NCI-H2196 (cell line): ENCODE measurements around the gene SH3BGRL2.
"Not testable (repeated sequence)": the region's sequence is repeated elsewhere in the genome, so short reads cannot be mapped to it uniquely, and the experiment has no call there.

ENCODE experiments used
- DNase-seq: peaks from one replicate; lab custom pipeline; 2025; ENCODE audit not compliant: unreplicated experiment; lab: John Stamatoyannopoulos, UW

The SH3BGRL2 gene

DNA sequence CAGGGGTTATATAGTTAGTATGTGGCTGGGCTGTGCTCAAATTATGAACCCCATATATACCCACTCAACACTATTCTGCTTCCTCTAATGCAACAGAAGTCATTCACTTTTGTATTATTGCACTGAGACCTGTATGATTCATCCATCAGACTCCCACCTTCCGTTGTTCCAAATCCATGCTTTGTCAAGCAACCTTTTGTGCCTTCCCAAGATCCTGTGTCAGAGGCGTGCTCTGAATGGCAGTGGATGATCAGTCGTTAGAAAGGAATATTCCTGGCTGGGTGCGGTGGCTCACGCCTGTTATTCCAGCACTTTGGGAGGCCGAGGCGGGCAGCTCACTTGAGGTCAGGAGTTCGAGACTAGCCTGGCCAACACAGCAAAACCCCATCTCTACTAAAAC lies 103.2 kb downstream of the SH3BGRL2 start:
- no peak for DNase-seq

DNA sequence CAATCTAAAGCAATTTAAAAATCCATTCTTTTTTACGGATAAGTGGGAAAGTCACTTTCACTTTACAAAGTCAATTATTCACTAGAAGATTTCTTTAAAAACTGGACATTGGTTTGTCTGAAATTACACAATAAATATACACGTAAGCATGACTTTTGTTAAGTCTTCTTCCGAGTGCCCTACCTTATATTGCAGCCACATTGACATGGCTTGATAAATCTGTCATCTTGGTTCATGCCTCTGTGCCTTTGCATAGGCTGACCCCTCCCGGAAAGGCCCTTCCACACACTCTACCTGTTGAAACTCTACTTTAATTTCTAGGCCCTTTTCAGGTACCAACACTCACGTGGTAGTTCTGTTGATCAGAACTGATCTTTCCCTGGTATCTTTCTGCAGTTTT lies 104.1 kb downstream of the SH3BGRL2 start:
- DNase-seq, result no peak

DNA sequence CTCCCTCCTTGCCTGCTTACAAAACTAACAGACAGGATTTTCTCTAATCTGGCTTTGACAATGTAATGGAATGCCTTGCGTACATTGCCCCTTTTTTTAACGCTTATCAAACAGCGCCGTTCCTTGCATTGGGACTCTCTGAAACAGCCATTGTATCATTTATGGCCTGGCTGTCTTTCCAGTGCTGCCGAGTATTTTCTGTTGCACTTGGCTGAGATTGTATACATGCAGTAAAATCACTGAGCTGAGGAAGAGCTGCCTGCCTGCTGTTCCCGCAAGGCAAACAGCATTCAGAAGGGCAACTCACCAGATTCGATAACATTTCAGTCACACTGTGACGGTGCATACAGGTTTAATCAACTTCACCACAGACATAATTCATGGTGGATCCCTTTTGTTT lies 106.0 kb downstream of the SH3BGRL2 start:
- DNase-seq, result no peak

DNA sequence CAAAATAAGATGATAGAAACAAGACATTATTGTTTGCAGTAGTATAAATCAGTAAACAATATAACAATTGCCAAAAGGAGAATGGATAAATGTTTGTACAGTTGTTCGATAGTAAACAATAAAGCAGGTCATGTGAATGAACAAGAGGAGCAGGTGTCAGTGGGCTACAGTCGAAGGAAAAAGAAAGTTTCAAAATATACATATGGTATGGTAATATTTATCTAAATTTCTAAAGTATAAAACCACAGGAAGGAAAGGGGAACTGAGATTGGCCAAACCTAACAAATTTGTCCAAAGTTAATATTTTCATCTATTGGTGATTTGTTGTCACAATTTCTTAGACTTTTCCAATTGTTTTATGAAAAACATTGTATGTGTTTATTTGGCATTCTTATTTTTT lies 110.9 kb downstream of the SH3BGRL2 start:
- DNase-seq, result no peak

DNA sequence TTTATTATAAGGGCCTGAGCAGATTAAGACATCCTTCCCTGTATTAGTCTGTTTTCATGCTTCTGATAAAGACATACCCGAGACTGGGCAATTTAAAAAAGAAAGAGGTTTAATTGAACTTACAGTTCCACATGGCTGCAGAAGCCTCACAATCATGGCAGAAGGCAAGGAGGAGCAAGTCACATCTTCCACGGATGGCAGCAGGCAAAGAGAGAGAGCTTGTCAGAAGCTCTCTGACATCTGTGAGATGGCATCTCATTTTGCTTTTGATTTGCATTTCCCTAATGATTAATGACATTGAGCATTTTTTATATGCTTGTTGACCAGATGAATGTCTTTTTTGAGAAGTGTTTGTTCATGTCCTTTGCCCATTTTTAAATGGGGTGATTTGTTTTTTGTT lies 114.2 kb downstream of the SH3BGRL2 start:
- not testable (repeated sequence) for DNase-seq

DNA sequence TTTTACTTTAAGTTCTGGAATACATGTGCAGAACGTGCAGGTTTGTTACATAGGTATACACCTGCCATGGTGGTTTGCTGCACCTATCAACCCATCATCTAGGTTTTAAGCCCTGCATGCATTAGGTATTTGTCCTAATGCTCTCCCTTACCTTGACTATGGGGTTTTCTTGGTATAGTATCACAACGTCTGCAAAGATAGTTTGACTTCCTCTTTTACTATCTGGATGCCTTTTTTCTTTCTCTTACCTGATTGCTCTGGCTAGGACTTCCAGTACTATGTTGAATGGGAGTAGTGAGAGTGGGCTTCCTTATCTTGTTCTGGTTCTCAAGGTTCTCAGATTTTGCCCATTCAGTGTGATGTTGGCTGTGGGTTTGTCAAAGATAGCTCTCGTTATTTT lies 115.2 kb downstream of the SH3BGRL2 start:
- not testable (repeated sequence) for DNase-seq

DNA sequence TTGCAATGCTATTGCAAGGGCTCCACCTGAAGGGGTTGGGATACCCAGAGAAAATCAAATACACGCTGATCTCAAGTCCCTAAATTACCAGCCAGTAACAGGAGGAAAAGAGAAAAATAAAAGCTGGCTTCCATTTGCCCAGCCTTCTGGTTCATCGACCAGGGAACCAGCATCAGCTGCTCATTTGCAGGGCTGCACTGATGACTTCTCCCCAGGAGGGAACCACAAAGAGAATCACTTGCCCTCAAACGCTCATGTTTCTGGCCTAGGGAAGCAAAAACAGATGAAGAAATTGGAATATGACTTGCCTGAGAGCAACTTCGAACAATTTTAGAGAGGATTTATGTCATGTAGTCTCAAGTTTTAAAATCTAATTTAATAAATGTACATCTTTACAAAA lies 119.7 kb downstream of the SH3BGRL2 start:
- DNase-seq, result no peak
